ENCODE data around the gene EIF3A. TPM values are rescaled to one million over a fixed set of nuclear protein-coding genes. Genes with fewer than 3 reads are reported as not detected.
"Not testable (repeated sequence)": the region's sequence is repeated elsewhere in the genome, so short reads cannot be mapped to it uniquely, and the experiment has no call there.

EIF3A gene
- total RNA-seq, 1 donor from 2014 or later = 66.4 TPM

- no peak for DNase-seq (ENCODE audit: low spot score in 2 of 2)
- FAIRE-seq = no peak
These were observed 20.0 kb upstream of the EIF3A start for GRCh38 chr10:119100434-119101238.

GRCh38 chr10:119098576-119098975, 18.0 kb upstream of the EIF3A start:
- FAIRE-seq = no peak
- DNase-seq (ENCODE audit: low spot score in 2 of 2) = no peak

- FAIRE-seq; DNase-seq (ENCODE audit: low spot score in 2 of 2): not testable (repeated sequence)
These were observed 16.2 kb upstream of the EIF3A start for GRCh38 chr10:119096641-119097415.

GRCh38 chr10:119095640-119096039, 15.0 kb upstream of the EIF3A start:
- DNase-seq (ENCODE audit: low spot score in 2 of 2) (no peak), FAIRE-seq (no peak)

- FAIRE-seq (no peak), DNase-seq (ENCODE audit: low spot score in 2 of 2) (no peak)
These were observed 10.4 kb upstream of the EIF3A start for GRCh38 chr10:119090968-119091367.

GRCh38 chr10:119090026-119090795, 9.6 kb upstream of the EIF3A start:
- FAIRE-seq = no peak
- DNase-seq (ENCODE audit: low spot score in 2 of 2) = no peak

- FAIRE-seq = no peak
- DNase-seq (ENCODE audit: low spot score in 2 of 2) = no peak
These were observed 6.8 kb upstream of the EIF3A start for GRCh38 chr10:119087271-119087882.

- FAIRE-seq (no peak), DNase-seq (ENCODE audit: low spot score in 2 of 2) (no peak)
These were observed 4.3 kb upstream of the EIF3A start for GRCh38 chr10:119084896-119085295.

- DNase-seq (ENCODE audit: low spot score in 2 of 2) = peak; percentile 57 to 61
- FAIRE-seq = no peak
These were observed 757 bp downstream of the EIF3A start for GRCh38 chr10:119079599-119080520.

- DNase-seq (ENCODE audit: low spot score in 2 of 2) (no peak), FAIRE-seq (no peak)
These were observed 2.0 kb downstream of the EIF3A start for GRCh38 chr10:119078422-119079179.

GRCh38 chr10:119073584-119073983, 7.0 kb downstream of the EIF3A start:
- no peak for FAIRE-seq
- no peak for DNase-seq (ENCODE audit: low spot score in 2 of 2)

GRCh38 chr10:119070395-119071165, 10.0 kb downstream of the EIF3A start:
- DNase-seq (ENCODE audit: low spot score in 2 of 2) = no peak
- no peak for FAIRE-seq

- FAIRE-seq (no peak), DNase-seq (ENCODE audit: low spot score in 2 of 2) (no peak)
These were observed 18.7 kb downstream of the EIF3A start for GRCh38 chr10:119061926-119062325.

- DNase-seq (ENCODE audit: low spot score in 2 of 2) (no peak), FAIRE-seq (no peak)
These were observed 19.3 kb downstream of the EIF3A start for GRCh38 chr10:119061352-119061751.

GRCh38 chr10:119060107-119060506, 20.5 kb downstream of the EIF3A start:
- FAIRE-seq = no peak
- no peak for DNase-seq (ENCODE audit: low spot score in 2 of 2)

GRCh38 chr10:119059557-119059956, 21.1 kb downstream of the EIF3A start:
- FAIRE-seq = no peak
- no peak for DNase-seq (ENCODE audit: low spot score in 2 of 2)

- DNase-seq (ENCODE audit: low spot score in 2 of 2) (no peak), FAIRE-seq (no peak)
These were observed 22.6 kb downstream of the EIF3A start for GRCh38 chr10:119058010-119058409.

- FAIRE-seq = no peak
- no peak for DNase-seq (ENCODE audit: low spot score in 2 of 2)
These were observed 25.1 kb downstream of the EIF3A start for GRCh38 chr10:119055472-119055871.
